ENCODE data around the gene PEAK1.

DNA sequence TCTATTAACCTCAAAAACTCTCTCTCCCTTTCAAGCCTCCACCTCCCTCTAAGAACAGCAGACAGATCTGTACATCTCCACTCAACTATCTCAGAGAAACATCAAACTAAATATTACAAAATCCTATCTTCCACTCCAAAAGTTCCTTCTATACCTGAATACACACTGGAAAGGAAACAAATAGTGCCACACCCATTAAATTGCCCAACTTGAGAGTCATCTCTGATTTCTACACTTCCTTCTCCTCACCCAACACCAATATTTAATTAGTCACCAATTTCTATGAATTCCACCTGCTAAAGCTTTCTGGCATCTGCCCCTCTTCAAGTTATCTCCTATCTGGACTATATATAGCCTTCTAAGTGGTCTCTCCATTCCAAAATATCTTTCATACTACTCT is 65.8 kb downstream of the PEAK1 start:
- no peak for TF ChIP-seq GATA2 (IDR thresholded peaks at IDR 0.05; ENCODE audit: low read depth, low read length)
- no peak for TF ChIP-seq GATA3 (IDR thresholded peaks at IDR 0.05; ENCODE audit: low read depth, low read length)

Data from SH-SY5Y (cell line).